AG09319 (cell line): ENCODE measurements around the gene UMAD1.
"Not testable (repeated sequence)": the region's sequence is repeated elsewhere in the genome, so short reads cannot be mapped to it uniquely, and the experiment has no call there.

ENCODE experiments used
- DNase-seq: peaks from one replicate; pipeline ENCODE4 v3.0.0-alpha.2; 2010; ENCODE audit warnings: low read depth; ENCODE audit errors: extremely low read depth
- TF ChIP-seq, protein P1 (sequence below): IDR thresholded peaks from 2 replicates; pipeline ENCODE4 v1.5.1; 2011; ENCODE audit warnings: low read depth, mild to moderate bottlenecking, inconsistent platforms, low read length, moderate library complexity

Gene UMAD1

DNA sequence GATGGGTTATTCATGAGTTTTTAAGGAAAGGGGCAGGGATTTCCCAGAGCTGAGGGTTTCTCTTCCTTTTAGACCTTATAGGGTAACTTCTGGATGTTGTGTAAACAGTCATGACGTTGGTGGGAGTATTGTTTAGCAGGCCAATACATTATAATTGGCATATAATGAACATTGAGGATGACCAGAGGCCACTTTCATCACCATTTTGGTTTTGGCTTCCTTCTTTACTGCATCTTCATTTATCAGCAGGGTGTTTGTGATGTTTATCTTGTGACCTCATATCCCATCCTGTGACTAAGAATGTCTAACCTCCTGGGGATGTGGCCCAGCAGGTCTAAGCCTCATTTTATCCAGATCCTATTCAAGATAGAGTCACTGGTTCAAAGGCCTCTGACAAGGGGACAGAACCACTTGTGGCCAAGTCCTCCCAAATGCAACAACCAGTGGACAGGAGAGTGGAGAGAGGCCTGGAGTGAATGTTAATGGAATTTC lies 155.1 kb downstream of the UMAD1 start:
- no peak for DNase-seq
- TF ChIP-seq, protein P1, sequence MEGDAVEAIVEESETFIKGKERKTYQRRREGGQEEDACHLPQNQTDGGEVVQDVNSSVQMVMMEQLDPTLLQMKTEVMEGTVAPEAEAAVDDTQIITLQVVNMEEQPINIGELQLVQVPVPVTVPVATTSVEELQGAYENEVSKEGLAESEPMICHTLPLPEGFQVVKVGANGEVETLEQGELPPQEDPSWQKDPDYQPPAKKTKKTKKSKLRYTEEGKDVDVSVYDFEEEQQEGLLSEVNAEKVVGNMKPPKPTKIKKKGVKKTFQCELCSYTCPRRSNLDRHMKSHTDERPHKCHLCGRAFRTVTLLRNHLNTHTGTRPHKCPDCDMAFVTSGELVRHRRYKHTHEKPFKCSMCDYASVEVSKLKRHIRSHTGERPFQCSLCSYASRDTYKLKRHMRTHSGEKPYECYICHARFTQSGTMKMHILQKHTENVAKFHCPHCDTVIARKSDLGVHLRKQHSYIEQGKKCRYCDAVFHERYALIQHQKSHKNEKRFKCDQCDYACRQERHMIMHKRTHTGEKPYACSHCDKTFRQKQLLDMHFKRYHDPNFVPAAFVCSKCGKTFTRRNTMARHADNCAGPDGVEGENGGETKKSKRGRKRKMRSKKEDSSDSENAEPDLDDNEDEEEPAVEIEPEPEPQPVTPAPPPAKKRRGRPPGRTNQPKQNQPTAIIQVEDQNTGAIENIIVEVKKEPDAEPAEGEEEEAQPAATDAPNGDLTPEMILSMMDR, result no peak

DNA sequence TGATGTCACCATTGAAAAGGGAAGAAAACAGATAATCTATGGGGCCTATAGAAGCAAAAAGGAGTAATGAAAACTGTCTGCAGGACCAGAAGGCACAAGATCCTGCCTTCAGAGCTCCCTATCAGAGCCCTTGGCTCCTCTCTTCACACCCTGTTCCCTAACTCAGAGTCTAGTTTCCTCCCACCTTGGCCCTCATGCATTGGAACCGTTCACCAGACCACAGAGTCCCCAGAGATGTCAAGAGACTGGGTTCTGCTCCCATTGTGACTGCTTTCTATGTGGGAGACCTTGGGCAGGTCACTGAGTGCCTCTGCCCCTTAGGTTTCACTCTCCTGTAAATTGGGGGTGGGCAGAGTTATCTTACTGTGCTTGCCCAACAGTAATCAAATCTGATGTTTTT lies 158.0 kb downstream of the UMAD1 start:
- DNase-seq, result no peak
- TF ChIP-seq, protein P1, result no peak

DNA sequence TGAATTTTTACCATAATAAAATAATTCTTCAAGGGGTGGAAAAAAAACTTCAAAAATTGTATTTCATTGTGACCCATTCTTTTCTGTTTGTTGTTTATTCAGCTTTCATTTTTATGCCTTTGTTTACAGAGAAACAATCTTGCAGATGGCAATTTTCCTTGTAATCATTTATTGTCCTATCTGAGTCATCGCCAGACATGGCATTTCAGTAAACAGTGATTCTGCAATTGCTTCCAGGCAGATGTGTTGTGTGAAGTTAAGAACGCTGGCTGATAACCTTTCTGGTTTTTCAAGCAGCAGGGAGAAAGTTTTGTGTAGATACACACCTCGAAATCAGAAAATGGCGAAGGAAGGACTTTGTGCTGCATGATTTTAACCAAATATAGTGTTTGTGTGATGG lies 158.6 kb downstream of the UMAD1 start:
- DNase-seq, result no peak
- TF ChIP-seq, protein P1, result no peak

DNA sequence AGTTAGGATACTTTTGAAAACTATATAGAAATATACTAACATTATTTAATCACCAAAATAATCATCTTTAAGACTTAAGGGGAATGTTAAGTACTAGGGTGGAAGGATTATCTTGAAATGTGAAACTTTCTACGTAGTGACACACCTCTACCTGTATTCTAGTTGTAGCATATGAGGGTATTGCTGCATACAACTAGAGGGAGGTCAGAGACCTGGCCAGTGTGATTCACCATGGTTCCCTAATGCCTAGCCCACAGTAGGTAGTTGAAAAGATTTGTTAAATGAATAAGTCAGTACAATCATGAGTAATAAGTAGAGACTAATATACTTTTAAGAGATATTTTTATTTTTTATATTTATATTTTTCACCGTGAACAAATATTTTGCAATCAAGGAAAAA lies 162.0 kb downstream of the UMAD1 start:
- TF ChIP-seq, protein P1, result no peak
- DNase-seq, result no peak

DNA sequence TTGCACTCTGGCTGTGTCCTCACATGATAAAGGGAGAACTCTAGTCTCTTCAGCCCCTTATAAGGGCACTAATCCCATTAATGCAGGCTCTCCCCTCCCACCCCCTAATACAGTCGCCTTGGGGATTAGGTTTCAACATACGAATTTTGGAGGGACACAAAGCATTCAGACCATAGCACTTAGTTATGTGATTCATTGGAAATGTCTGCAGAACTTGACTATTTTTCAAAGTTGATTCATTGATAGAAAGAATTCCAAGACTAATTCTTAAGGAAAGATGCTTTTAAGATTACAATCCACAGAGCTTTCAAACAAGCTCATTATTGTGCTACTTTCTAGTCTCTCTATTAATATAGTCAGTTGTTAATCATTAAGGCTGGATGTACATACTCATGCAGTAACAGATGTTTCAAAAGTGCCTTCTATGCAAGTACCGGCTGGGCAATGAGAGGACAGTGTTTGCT lies 163.2 kb downstream of the UMAD1 start:
- no peak for DNase-seq
- TF ChIP-seq, protein P1, result no peak

DNA sequence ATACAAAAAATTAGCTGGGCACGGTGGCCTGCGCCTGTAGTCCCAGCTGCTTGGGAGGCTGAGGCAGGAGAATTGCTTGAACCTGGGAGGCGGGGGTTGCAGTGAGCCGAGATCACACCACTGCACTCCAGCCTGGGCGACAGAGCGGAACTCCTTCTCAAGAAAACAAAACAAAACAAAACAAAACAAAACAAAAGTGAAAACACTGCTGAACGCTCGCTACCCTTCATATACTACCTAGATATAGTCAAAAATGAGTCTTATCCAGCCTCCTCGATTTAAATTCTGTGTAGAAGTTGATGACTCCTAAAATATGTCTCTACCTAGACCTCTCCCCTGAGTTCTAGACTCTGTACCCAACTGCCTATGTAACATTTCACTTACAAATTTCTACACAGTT lies 164.3 kb downstream of the UMAD1 start:
- not testable (repeated sequence) for DNase-seq

DNA sequence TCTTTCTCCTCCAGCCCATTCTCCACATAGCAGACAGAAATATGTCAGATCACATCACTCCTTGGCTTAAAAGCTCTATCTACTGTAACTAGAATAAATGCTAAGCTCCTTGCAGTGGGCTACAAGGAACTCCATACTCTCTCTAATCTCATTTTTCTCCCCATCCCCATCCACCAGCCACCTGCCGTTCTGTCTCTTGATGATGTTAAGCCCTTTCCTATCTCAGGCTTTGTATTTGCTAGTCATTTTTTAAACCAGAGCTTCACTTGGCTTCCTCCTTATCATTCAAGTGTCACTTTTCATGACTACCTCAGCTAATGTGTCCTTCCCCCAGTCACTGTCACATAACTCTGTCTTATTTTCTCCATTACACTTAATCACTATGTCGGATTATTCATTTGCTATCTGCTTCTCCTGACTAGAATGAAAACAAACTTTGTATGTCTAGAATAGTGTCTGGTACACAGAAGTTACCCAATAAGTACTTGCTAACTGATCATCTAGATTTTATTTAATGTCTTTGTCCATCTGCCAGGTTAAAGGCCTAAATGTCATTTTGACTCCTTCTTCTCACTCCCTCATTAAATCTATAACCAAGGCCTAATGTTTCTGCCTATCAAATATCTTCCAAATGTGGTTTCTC lies 165.1 kb downstream of the UMAD1 start:
- TF ChIP-seq, protein P1, result no peak
- DNase-seq, result no peak

DNA sequence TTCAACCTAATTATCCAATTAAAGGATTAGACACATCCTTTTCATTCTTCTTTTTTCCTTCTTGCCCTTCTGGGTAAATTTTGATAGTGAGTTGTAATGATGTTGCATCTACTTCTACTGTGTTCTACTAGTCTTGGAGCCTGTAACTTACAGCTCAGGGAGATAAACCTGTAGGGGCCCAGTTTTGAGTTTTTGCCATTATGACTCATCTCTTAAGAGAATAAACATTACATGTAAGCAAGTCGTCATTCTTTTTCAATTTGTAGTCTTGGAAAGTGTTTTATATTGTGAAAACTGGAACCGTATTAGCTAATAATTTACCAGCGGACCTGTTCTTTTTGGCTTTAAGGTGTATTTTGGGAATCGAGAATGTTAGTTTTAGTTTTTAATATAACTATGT lies 167.6 kb downstream of the UMAD1 start:
- TF ChIP-seq, protein P1, result no peak
- no peak for DNase-seq
